Measurements from ENCODE around the gene TENT5C.

The TENT5C gene

DNA sequence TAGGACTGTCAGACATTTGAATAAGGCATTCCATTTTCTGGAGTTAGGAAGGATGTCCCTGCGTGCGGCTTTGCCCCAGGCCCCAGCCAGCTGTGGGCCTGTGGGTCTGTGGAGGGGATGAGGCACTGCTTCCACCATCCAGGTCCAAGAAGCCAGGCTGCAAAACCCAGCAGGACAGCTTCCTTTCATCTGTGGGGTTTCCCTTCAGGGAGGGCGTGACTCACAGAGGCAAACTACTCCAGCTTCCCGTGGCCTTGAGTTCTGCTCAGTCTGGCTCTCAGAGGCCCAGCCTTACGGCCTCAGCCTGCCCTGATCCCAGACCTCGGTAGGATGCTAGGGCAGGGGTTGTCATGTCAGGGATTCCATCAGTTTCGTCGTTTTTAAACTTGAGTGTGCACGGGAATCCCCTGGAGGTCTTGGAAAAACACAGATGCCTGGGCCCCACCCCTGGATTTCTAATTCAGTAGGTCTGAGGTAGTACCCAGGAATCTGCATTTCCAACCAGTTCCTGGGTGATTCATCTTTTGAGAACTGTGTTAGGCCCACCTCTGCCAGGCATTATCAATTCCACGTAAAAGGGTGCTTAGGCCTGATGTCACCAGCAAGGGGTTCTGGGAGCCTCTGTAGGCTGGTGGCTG, 32.3 kb upstream of the TENT5C start:
- DNase-seq (ENCODE audit: low read depth): no peak

DNA sequence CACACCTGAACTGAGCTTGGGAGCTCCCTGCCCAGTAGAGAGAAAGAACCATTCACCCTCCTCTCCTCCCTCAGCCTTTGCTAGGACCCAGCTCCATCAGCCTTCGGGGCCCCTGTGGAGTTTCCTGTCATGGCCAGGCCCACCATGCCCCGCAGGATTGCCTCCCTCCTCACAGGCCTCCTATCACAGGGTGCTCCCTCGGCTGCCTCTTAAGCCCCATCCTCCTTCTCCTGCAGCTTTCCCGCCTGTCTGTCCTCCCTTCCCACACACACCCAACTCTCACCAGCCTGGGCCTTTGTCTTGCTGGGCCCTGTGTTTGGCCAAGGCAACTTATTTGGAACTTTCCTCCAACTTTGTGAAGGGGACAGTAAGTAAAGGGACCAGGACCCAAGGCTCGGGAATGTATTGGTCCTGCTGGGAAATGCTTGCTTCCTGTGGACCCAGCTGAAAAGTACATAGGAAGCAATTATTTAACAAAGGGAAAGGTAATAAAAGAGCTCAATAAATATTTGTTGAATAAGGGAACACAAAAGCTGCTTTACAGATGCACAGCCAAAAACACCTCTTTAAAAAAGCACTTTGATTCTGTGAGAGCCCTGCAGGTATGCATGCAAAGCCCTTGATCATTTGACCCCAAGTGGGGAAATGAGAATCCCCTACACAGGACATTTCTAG, 31.6 kb upstream of the TENT5C start:
- DNase-seq (ENCODE audit: low read depth): no peak

DNA sequence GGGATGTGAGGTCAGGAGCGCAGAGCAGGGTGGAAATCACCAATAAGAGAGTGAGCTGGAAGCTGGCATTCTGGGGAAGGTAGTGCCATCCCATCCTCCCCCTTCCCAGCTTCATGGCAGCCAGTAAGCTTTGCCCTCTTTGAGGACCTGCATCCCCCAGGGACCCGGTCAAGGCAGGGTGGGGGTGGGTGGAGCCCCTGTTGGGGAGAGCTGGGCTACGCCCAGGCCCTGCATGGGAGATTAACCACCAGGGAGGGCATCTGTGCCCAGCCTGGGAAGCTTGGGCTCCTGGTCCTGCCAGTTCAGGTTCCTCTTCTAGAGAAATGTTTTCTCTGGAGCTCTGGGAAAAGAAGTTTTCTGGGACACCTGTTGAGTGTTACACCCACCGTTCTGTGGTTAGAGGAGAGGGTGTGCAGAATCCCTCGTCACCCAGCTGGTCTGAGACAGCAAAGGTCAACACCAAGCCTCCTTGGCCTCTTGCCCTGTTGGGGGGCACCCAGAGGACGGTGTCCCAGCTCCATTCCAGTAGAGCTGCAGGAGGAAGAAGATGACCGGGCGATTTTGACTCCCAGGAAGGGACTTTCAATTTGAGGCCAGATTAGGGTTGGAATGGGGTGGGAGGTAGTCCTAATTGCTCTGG, 30.1 kb upstream of the TENT5C start:
- no peak for DNase-seq (ENCODE audit: low read depth)

DNA sequence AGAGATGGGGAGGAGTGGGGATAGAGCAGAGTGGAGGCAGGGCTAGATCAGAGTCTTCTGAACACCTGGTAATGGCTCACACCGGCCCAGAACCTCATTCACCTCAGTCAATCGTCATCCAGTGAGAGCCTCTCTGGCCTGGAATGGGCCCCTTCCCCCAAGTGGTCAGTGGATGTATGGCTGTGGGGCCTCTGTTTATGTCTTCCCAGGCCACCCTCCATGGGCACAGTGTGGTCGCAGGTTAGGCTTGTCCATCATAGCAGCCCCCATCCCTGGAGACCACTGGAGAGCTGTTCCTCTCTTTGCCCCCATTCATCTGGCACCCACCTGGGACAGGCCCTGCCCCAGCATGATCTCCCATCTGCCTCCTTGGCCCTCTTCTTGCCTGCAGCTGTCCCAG, 29.6 kb upstream of the TENT5C start:
- DNase-seq (ENCODE audit: low read depth): no peak

DNA sequence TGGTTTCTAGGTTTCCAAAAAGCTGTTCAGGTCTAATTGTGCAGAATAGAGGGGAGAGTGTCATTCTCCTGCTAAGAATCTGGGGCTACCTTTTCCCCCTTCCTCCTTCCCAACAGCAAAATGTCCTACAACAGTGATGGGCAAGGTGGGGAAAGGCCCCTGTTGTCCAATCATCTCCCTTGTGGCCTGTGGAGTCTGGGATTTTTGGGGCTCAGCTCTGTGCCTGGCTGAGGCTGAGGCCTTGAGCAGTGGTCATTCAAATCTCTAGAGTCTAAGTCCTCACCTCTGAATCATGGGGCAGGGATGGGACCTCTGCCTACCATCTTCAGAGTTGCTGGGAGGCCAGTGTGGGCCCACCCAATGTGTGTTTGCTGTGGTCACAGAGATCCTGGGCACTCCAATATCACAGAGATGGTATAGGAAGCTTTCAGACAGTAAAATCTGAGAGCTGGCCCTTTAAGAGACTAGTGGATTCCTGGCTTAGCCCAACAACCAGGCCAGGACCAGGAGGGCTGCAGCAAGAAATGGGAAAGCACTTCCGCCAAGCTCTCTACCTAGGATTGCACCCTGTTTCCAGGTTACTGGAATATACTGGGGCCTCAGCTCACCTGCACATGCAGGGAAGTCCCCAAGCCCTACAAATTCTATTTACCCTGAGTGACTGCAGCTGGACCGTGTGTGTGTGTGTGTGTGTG, 28.5 kb upstream of the TENT5C start:
- DNase-seq (ENCODE audit: low read depth): no peak

DNA sequence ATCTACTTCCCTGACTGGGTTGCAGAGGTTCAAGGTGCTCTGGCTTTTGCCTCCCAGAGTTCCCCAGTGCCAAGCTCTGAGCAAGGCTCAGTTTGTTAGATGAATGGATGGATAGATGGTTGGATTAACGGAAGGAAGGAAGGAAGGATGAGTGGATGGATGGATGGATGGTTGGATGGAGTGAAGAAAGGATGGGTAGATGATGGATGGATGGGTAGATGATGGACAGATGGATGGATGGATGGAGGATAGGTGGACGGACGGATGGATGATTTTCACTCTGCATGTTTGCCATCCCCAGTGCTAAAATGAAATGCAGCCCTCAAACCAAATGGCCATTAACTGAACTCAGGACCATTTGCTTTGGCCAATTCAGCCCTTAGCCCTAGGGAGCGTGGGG, 27.4 kb upstream of the TENT5C start:
- no peak for DNase-seq (ENCODE audit: low read depth)

DNA sequence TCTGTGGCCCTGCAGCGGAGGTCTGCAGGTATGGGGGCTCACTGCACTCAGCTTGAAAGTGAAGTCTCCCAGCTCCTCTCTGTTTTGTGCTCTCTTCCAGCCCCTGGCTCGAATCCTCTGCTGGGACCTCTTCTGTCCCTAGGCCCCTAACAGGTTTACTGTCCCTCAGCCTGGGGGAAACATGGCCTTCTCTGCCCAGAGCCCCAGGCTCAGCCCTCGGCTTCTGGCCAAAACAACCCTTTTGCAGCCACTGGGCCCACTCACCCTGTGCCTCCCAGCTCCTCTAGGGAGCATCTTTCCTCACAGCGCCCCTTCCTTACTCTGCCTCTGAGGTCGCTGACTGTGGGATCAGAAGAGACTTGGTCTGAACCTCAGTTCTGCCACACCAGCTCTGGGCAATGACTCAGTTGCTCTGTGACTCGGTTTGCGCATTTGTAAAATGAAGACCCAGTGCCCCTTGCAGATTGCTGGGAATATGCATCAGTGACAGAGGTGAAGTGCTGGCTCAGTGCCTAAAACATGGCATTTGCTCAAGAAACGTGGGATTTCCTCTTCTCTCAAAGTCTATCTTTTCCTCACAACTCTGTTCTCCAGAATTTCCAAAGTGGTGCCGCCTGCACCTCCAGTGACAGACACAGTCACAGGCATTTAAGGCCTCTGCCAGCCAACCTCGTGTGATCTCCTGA, 26.5 kb upstream of the TENT5C start:
- DNase-seq (ENCODE audit: low read depth): no peak

DNA sequence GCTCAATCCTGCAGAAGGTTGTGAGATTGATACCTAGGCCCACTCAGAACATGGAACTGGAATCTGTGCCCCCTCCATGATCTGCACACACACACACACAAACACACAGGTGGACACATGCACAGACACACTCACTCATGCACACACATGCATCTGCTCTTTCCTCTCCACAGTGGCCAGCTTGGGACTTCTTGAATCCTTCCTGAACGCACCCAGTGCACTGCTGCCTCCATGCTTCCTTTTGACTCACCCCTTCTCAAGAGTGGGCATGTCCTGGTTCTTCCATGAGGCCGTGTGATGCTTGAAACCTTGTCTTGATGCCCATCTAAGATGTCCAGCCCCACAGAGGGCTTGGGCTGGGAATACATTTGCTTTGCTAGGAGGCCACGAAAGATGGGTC, 25.4 kb upstream of the TENT5C start:
- no peak for DNase-seq (ENCODE audit: low read depth)

DNA sequence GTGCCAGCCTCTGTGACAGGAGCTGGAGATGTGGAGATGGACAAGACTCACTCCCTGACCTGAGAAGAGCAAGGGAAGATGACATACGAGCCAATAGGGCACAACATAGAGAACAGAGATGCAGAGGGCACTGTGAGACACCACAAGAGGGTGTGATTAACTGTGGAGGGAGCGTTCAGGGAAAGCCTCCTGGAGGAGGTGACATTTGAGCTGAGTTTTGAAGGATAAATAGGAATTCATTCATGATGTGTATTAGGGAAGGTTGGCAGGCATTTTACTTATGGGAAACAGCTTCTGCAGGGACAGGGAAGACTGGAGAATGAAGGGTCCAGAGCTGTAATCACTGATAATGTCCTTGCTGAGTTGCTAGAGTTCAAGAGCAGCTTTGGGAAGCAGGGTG, 25.0 kb upstream of the TENT5C start:
- no peak for DNase-seq (ENCODE audit: low read depth)

DNA sequence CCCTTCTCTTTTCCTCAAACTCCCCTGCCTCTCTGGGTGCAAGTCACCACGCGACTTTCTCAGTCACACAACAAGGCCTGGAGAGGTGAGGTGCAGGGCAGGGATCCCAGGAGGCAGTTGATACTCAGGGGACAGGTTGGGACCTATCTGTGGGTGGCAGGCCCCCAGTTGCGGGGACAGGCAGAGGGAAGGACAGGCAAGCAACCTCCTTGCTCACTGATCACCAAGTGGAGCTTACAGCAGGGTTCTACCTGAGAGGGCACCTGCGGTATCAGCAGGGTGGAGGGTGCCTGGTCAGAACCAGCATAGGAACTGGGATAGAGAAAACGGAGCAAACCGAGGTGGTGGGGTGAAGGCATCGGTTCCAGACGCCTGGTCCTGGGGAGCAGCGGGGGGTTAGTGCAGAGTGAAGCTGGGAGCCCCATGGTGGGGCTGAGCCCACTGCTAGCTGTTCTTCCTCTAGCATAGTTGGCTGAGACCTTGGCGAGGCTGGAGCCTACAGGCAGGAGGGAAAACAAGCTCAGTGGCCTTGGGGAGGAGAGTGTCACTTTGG, 24.4 kb upstream of the TENT5C start:
- no peak for DNase-seq (ENCODE audit: low read depth)

DNA sequence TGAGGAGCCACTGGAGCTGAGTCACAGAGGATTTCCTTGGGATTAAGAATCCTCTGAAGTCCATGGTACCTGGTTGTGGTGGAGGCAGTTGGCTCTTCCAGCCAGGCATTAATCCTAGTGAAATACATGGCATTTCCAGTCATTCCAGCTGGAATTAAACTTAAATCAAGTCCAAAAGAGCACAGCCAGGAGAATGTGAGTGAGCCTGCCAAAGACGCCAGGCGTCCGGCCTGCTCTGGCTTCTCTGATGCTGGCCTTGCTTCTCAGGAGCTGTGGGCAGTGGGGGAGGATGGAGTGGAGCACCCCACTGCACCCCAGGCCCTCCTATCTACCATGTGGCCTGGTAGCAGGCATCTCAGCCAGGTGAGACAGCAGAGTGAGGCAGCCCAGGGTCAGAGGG, 23.4 kb upstream of the TENT5C start:
- no peak for DNase-seq (ENCODE audit: low read depth)

DNA sequence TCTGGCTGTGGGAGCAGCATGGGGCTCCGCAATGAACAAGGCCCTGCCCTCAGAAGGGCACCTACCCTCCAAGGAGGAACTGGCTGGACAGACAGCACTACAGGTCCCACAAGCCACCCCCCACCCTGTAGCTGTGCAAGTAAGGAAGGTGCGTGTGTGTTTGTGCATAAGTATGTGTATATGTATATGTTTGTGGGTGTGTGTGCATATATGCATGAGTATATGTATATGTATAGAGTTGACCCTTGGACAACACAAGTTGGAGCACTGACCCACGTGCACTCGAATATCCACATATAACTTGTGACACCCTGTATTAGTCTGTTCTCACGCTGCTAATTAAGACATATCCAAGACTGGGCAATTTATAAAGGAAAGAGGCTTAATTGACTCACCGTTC, 22.6 kb upstream of the TENT5C start:
- no peak for DNase-seq (ENCODE audit: low read depth)

DNA sequence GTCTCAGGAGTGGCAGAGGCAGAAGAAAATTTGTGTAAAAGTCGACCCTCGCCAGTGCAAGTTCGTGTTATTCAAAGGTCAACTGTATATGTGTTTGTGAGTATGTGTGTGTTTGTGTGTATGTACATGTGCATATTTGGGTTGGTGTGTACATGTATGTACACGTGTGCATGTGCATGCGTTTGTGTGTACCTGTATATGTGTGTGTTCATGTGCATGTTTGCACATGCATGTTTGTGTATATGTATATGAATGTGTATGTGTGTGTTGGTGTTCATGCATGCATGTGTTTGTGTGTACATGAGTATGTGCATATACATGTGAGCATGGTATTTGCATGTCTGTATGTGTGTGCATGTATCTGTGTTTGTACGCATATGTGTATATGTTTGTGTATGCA, 21.7 kb upstream of the TENT5C start:
- no peak for DNase-seq (ENCODE audit: low read depth)

DNA sequence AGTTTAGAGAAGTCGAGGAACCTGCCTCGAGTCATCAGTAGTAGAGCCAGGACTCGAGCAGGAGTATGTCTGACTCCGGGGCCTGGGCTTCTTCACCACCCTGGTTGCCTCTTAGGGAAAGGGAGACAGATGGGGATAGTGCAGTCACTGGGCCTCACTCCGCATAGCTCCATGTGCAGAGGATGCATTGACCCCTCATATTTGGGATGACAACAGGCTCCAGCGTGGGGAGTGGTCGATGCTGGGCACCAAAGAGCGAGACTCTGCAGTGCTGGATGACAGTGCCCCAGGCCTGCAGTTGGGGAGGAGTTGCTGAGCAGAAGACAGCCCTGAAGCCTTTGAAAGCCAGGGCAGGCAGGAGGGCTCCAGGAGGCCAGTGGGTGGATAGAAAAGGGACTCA, 20.8 kb upstream of the TENT5C start:
- DNase-seq (ENCODE audit: low read depth): no peak

DNA sequence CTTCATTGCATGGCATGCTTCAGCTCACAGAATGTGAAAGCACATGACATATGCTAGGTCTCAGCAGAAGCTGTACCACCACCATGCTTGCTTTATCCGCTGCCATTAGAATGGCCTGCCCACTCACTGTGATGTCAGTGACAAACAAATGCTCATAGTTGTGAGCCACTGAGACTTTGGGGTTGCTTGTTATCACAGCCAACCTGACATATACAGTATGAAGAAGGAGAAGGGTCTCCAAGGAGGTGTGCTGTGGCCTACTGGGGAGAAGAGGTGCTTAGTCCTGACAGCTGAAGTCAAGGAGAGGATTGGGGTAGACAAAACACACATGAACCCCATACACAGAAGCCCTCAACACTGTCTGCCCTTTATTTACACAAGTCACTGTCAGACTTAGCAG, 19.5 kb upstream of the TENT5C start:
- no peak for DNase-seq (ENCODE audit: low read depth)

DNA sequence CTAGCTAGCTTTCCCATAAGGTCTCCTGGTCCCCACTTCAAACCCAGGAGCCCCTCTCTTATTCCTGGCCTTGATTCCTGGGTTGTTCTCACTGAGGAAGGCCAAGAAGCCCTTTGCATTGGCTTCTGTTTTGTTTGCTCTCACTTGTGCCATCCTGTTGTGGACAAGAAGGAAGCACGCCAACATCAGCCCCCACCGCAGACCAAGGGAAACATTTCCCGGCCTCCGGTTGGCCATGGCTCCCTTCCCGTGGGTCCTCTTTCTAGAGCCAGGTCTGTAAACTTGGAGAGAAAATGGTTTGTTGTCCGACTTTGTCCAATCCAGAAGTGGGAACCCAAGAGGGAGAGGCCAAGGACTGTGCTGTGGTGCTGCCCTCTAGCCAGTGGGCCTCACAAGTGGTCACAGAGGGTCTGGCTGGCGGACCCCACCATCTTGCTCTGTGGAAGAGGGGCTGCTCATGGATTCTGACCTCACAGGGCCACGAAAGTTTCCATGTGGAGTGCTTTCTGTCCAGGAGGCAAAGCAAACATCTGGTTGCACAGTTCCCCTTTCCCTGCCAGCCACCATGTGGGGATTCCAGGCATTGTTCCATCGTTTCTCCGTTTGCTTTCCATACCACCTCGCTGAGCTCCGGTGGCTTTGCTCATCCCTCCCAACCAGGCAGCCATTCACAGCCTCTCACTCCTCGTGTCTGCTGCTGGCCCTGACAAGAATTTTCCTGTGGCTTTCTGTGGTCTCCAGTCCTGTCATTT, 18.9 kb upstream of the TENT5C start:
- no peak for DNase-seq (ENCODE audit: low read depth)

DNA sequence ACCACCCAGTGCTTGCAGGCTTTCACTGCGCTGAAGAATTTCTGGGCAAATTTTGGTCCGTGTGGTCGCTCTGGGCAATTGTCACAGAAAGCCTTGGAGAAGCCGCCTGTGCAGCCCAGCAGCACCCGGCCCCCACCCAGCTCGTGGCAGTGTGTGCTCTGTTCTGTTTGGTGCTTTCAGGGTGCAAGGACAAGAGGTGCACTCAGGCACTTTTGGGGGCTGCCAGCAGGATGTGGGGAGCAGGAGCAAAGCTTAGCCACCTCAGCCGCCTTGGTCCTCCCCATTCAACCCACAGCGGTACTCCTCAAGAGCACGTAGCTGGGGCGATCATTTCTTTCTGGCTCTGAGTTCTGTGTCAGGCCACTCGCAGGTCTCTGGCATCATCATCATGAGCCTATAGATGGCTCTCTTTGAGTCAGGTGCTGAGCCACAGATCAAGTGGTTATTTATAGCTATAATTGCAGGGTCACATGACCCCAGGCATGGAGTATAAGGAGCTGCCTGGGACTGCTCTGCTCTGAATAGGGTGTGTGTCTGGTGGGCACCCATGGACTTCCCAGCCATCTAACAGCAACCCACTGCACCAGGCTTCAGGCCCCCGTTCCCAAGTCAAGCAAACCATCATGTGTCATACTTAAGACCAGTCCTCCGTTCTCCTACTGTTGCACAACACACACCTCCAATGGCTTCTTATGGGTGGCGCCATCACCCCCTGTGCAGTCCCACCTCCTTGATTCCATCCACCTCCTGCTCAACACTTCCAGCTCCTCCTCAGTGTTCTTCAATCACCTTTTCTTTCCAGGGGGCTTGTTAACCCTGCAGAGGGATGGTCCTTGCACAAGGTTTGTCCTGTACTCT, 18.1 kb upstream of the TENT5C start:
- no peak for DNase-seq (ENCODE audit: low read depth)

DNA sequence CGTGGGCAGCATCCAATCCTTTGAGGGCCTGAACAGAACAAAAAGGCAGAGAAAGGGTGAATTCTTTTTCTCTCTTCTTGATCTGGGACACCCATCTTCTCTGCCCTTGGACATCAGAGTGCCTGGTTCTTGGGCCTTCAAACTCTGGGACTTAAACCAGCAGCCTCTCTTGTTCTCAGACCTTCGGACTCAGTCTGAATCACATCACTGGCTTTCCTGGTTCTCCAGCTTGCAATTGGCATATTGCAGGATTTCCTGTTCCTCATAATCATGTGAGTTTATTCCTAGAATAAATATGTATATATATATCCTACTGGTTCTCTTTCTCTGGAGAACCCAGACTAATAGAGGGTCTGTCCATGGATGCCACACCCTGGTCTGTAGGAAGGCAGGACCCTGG, 16.3 kb upstream of the TENT5C start:
- DNase-seq (ENCODE audit: low read depth): no peak

DNA sequence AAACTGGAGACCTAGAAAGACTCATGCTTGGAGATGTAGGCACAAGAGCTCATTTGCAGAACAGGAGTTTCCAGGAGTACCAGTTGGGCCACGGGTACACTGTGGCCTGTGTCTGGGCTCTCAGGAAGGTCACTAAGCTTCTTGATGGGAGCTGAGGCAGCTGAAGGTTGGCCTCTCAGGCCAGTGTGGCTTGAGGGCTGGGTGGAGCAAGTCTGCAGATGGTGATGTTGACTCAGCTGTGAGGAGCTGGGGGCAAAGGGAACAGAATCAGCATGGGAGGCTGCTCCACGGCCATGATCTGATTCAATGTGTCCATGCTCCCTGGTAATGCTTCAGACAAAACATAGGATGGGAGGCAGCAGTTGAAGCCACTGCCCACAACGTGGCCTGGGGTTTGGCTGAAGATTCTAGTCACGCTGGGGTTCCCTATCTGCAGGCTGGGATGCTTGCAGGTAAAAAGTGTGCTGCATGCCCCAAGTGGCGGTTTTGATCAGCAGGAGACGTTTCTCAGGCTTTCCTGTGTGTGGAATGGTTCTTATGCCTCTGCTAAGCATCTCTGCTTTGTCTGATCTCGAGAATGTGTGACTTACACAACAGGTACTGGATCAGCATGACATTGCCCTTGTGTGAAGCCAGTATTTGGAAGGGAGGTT, 15.4 kb upstream of the TENT5C start:
- DNase-seq (ENCODE audit: low read depth): no peak

DNA sequence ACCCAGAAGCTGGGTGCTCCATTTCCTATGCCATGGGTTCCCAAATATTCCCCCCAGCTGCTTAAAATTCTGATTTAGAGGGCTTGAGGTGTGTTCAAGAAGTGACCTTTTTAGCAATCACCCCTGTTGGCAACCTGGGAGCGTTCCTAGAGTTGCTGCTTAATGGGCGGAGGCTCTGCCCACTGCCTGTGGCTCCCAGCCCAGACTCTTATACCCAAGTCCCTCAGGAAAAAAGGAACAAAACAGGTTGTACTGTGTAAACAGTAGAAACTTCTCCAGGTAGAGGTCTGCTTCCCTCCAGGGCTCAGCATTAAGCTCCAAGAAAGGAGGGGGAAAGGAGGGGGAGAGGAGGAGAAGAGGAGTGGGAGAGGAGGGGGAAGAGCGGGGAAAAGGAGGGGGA, 14.6 kb upstream of the TENT5C start:
- DNase-seq (ENCODE audit: low read depth): no peak
